HepG2 (cell line): ENCODE results near the gene KIF7. TPM values are rescaled to one million over a fixed set of nuclear protein-coding genes. Genes with fewer than 3 reads are reported as not detected.

Experiments
- ATAC-seq: fragments of 200-7000 bp; cut with Tn5 transposase; 3 replicates; pipeline ENCODE4 v1.9.1; 2020; ENCODE audit warnings: mild to moderate bottlenecking, moderate library complexity
- BruUV-seq: library from RNA; stranded (reverse); fragments of 400-500 nt; replicated peaks from 2 replicates; lab custom pipeline; 2021; lab: Mats Ljungman, UMichigan
- CTCF ChIA-PET: fragments of 300-600 bp; formaldehyde crosslinking; extraction: SDS; loops from one replicate; lab custom pipeline; 2021; ENCODE audit warnings: low total read pairs, inconsistent platforms, low intra/inter-chr PET ratio; lab: Yijun Ruan, JAX
- POLR2A ChIA-PET: fragments of 350-600 bp; sonication (Branson Sonifier 250); formaldehyde crosslinking; loops from one replicate; lab custom pipeline; 2020; ENCODE audit warnings: antibody characterized with exemption, inconsistent platforms; lab: Yijun Ruan, JAX
- DNase-seq: peaks from one replicate; pipeline ENCODE4 v3.0.0-alpha.2; 2015; ENCODE audit warnings: low spot score
- FAIRE-seq: peaks from 3 replicates; lab custom pipeline; 2011; peaks lifted over from hg19 to GRCh38; lab: Jason Lieb, UNC
- H2AFZ ChIP-seq: one replicate; pipeline ENCODE4 v1.6.1; 2011; ENCODE audit warnings: low read length, inconsistent platforms
- H3K27ac ChIP-seq: fragments of 300-600 bp; 3 replicates; pipeline ENCODE4 v1.8.0; 2011; ENCODE audit warnings: mixed run types, mild to moderate bottlenecking, mixed read lengths, low read length, inconsistent platforms; ENCODE audit not compliant: insufficient read depth; ENCODE audit errors: extremely low read length
- H3K27me3 ChIP-seq, 2 experiments: fragments of 200-600 bp in 1 of 2; 2 replicates in 1 of 2; 3 replicates in 1 of 2; pipeline versions ENCODE4 v1.6.0 to v1.8.0; 2011; ENCODE audit warnings: low read length in 2 of 2, mild to moderate bottlenecking in 2 of 2, moderate library complexity in 2 of 2, inconsistent platforms in 1 of 2; ENCODE audit not compliant: insufficient read depth in 2 of 2, control insufficient read depth in 1 of 2
- H3K36me3 ChIP-seq, 2 experiments: fragments of 200-600 bp in 1 of 2; replicated peaks in 1 of 2; 2 replicates in 1 of 2; 3 replicates in 1 of 2; pipeline versions ENCODE4 v1.5.1 to v1.8.0; 2011; ENCODE audit warnings: low read length in 2 of 2, inconsistent platforms in 1 of 2; ENCODE audit not compliant: insufficient read depth in 2 of 2, control insufficient read depth in 1 of 2
- H3K4me1 ChIP-seq: 2 replicates; pipeline ENCODE4 v1.5.1; 2012; ENCODE audit warnings: low read length, inconsistent platforms; ENCODE audit not compliant: insufficient read depth
- H3K4me2 ChIP-seq: 2 replicates; pipeline ENCODE4 v1.6.0; 2011; ENCODE audit warnings: low read depth, low read length, inconsistent platforms
- H3K4me3 ChIP-seq, 3 experiments: fragments of 200-600 bp in 1 of 3; sonication (generic), shearing (Covaris generic) in 1 of 3; replicated peaks in 1 of 3; 2 replicates each; pipeline ENCODE4 v1.5.1; 2011 to 2016; ENCODE audit warnings: low read length in 3 of 3, inconsistent platforms in 2 of 3, low read depth in 2 of 3, mild to moderate bottlenecking in 2 of 3, control low read depth in 1 of 3, mixed read lengths in 1 of 3; ENCODE audit not compliant: insufficient read depth in 1 of 3
- H3K79me2 ChIP-seq: one replicate; pipeline ENCODE4 v1.6.1; 2011; ENCODE audit warnings: low read length, inconsistent platforms; ENCODE audit not compliant: insufficient read depth
- H3K9ac ChIP-seq: 2 replicates; pipeline ENCODE4 v1.6.0; 2011; ENCODE audit warnings: mild to moderate bottlenecking, low read depth, low read length, inconsistent platforms; ENCODE audit not compliant: insufficient read depth
- H3K9me3 ChIP-seq: 2 replicates; pipeline ENCODE4 v1.5.1; 2012; ENCODE audit warnings: mild to moderate bottlenecking, low read length
- H4K20me1 ChIP-seq: 2 replicates; pipeline ENCODE4 v1.6.0; 2011; ENCODE audit warnings: inconsistent platforms, mild to moderate bottlenecking, low read length, moderate library complexity; ENCODE audit not compliant: insufficient read depth
- HOXA3 ChIP-seq: sonication (generic); formaldehyde crosslinking; IDR thresholded peaks from 2 replicates; pipeline ENCODE4 v1.5.0; 2020; ENCODE audit warnings: missing genetic modification reagents
- IKZF1 ChIP-seq: fragments of 450-650 bp; IDR thresholded peaks from 2 replicates; pipeline ENCODE4 v1.7.1; 2016
- KAT2B ChIP-seq: fragments of 150-350 bp; IDR thresholded peaks from 2 replicates; pipeline ENCODE4 v1.6.1; 2014; ENCODE audit warnings: low read depth, low read length, borderline replicate concordance
- NCOA5 ChIP-seq: sonication (generic); formaldehyde crosslinking; IDR thresholded peaks from 2 replicates; pipeline ENCODE4 v1.4.0; 2020; ENCODE audit warnings: missing genetic modification reagents
- NFRKB ChIP-seq: fragments of 450-650 bp; IDR thresholded peaks from 2 replicates; pipeline ENCODE4 v1.6.1; 2017
- PHF20 ChIP-seq: sonication (generic); formaldehyde crosslinking; IDR thresholded peaks from 2 replicates; pipeline ENCODE4 v1.5.0; 2020; ENCODE audit warnings: mild to moderate bottlenecking, missing genetic modification reagents
- PHF8 ChIP-seq: sonication (generic); formaldehyde crosslinking; IDR thresholded peaks from 2 replicates; pipeline ENCODE4 v1.5.0; 2020; ENCODE audit warnings: missing genetic modification reagents
- POLR2G ChIP-seq: fragments of 200-400 bp; formaldehyde crosslinking; IDR thresholded peaks from 2 replicates; pipeline ENCODE4 v1.6.1; 2018; ENCODE audit warnings: mild to moderate bottlenecking, low read depth, low read length, moderate library complexity
- THRA ChIP-seq: sonication (generic); formaldehyde crosslinking; IDR thresholded peaks from 2 replicates; pipeline ENCODE4 v1.4.0; 2020; ENCODE audit warnings: missing genetic modification reagents, borderline replicate concordance
- ZNF20 ChIP-seq: sonication (generic); formaldehyde crosslinking; IDR thresholded peaks from 2 replicates; pipeline ENCODE4 v1.4.0; 2020; ENCODE audit warnings: mild to moderate bottlenecking, moderate library complexity, missing genetic modification reagents
- ZNF225 ChIP-seq: sonication (generic); formaldehyde crosslinking; IDR thresholded peaks from 2 replicates; pipeline ENCODE4 v1.4.0; 2020; ENCODE audit warnings: mild to moderate bottlenecking, missing genetic modification reagents
- ZNF530 ChIP-seq: sonication (generic); formaldehyde crosslinking; IDR thresholded peaks from 2 replicates; pipeline ENCODE4 v1.5.0; 2020; ENCODE audit warnings: low read depth, mild to moderate bottlenecking, missing genetic modification reagents
- ZNF629 ChIP-seq: sonication (generic); formaldehyde crosslinking; conservative IDR thresholded peaks from 2 replicates; pipeline ENCODE4 v1.5.0; 2020; ENCODE audit warnings: missing genetic modification reagents
- ZNF775 ChIP-seq: sonication (generic); formaldehyde crosslinking; IDR thresholded peaks from 2 replicates; pipeline ENCODE4 v1.4.0; 2020; ENCODE audit warnings: missing genetic modification reagents, mild to moderate bottlenecking, moderate library complexity, borderline replicate concordance
- ZNF83 ChIP-seq: sonication (generic); formaldehyde crosslinking; IDR thresholded peaks from 2 replicates; pipeline ENCODE4 v1.4.0; 2020; ENCODE audit warnings: missing genetic modification reagents, mild to moderate bottlenecking, borderline replicate concordance
- ZSCAN31 ChIP-seq: sonication (generic); formaldehyde crosslinking; IDR thresholded peaks from 2 replicates; pipeline ENCODE4 v1.5.0; 2020; ENCODE audit warnings: low read depth, mild to moderate bottlenecking, missing genetic modification reagents
- WGBS: methylation state at CpG from one replicate; pipeline ENCODE4 v1.1.6; 2017; ENCODE audit warnings: low lambda C conversion rate; 5-methylcytosine and 5-hydroxymethylcytosine counted together
- in situ Hi-C: cut with HindIII; loops from 2 replicates; pipeline ENCODE4 v1.10.0; 2017; ENCODE audit warnings: low pct_unique_long_range_greater_than_20kb; ENCODE audit not compliant: extremely low pct_ligation_motif_present
- intact Hi-C: fragments of 100-400 bp; cut with micrococcal nuclease; formaldehyde crosslinking; loops from one replicate; pipeline ENCODE4 v1.10.0; 2022; ENCODE audit not compliant: unreplicated experiment
- polyA plus RNA-seq, 8 experiments: library from polyadenylated mRNA; depleted of rRNA in 3 of 8; stranded (reverse) in 7 of 8; unstranded in 1 of 8; fragments of >200 nt; fragmentation: Illumina TruSeq in 4 of 8; extraction: Trizol in 4 of 8; gene quantifications; 2 replicates each; pipeline versions ENCODE4 v1.2.1 to v1.2.3, GENCODE V29; 2011 to 2016; ENCODE audit warnings: low read depth in 4 of 8, missing spikeins in 1 of 8, mixed read lengths in 1 of 8; ENCODE audit not compliant: insufficient read depth in 1 of 8
- total RNA-seq, 5 experiments: library from RNA; depleted of rRNA; stranded (reverse); fragments of >200 nt; fragmentation: Illumina TruSeq; extraction: Trizol; gene quantifications; 2 replicates each; pipeline ENCODE4 v1.2.3, GENCODE V29; 2016; ENCODE audit warnings: low read depth in 1 of 5

KIF7 gene
- total and polyA plus RNA-seq, 2 of the 13 experiments (the other 11 are each of a cell fraction or from before 2014, with no cell fraction given): 1.5 to 6.2 TPM

DNA sequence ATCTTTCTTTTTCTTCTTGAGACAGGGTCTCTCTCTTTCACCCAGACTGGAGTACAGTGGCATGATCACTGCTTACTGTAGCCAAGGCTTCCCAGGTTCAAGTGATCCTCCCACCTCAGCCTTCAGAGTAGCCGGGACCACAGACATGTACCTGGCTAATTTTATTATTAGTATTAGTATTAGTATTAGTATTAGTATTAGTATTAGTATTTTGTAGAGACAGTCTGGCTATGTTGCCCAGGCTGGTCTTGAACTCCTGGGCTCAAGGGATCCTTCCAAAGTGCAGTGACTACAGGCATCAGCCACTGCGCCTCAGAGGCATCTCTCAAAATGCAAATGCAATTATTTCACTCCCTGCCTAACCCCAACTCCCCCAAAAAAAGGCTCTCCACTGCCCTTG lies 1.7 kb downstream of the KIF7 start:
- DNase-seq (no peak), ATAC-seq (no peak), FAIRE-seq (no peak)
- H3K36me3 ChIP-seq: no peaks in the 10 kb centered on the region; a peak in 1 of 5 replicates
- H3K4me2 ChIP-seq: no peak overlapping the region
- 100% methylated on average over 2 of the region's 2 CpGs for WGBS
- ChIA-PET POLR2A (no interaction called here), CTCF (no interaction called here)
- H3K9ac ChIP-seq: no peak overlapping the region
- no TSS peak for BruUV-seq
- no peak overlapping the region for H3K27ac ChIP-seq
- TF ChIP-seq POLR2G (no peak), ZSCAN31 (CRISPR knock-in tag) (no peak), PHF20 (CRISPR knock-in tag) (no peak), PHF8 (CRISPR knock-in tag) (no peak), IKZF1 (no peak), ZNF775 (no peak), NCOA5 (no peak), KAT2B (no peak), ZNF629 (CRISPR knock-in tag) (no peak), ZNF530 (CRISPR knock-in tag) (no peak)
- no peak overlapping the region for H2AFZ ChIP-seq
- H3K9me3 ChIP-seq: no peaks in the 10 kb centered on the region
- peaks cover 0 to 2% of the 10 kb centered on the region in 2 experiments; a peak in 1 of 5 replicates for H3K27me3 ChIP-seq
- intact Hi-C loops: no loop called here
- H3K4me3 ChIP-seq: no peak overlapping the region
- in situ Hi-C loops: no loop called here
- no peaks in the 10 kb centered on the region for H4K20me1 ChIP-seq
- no peaks in the 10 kb centered on the region for H3K79me2 ChIP-seq
- peaks cover 31% of the 10 kb centered on the region for H3K4me1 ChIP-seq

- Histone ChIP-seq H3K79me2 (no peaks in the 10 kb centered on the region), H3K4me3 (no peak overlapping the region), H2AFZ (no peak overlapping the region), H3K4me1 (peaks cover 31% of the 10 kb centered on the region), H3K4me2 (no peak overlapping the region), H4K20me1 (no peaks in the 10 kb centered on the region), H3K9me3 (no peaks in the 10 kb centered on the region), H3K36me3 (no peaks in the 10 kb centered on the region; a peak in 1 of 5 replicates), H3K27ac (no peak overlapping the region), H3K9ac (no peak overlapping the region), H3K27me3 (peaks cover 0 to 2% of the 10 kb centered on the region in 2 experiments; a peak in 1 of 5 replicates)
- no peak for FAIRE-seq
- DNase-seq: no peak
- intact Hi-C loops: no loop called here
- in situ Hi-C loops: no loop called here
- no peak for ATAC-seq
- ChIA-PET CTCF (no interaction called here), POLR2A (no interaction called here)
- BruUV-seq: no TSS peak
- 94% methylated on average over 7 of the region's 16 CpGs for WGBS
- TF ChIP-seq THRA (CRISPR knock-in tag): no peak
- TF ChIP-seq ZNF83 (CRISPR knock-in tag): no peak
- no peak for TF ChIP-seq HOXA3 (CRISPR knock-in tag)
- TF ChIP-seq ZNF225 (CRISPR knock-in tag): no peak
- TF ChIP-seq ZNF20: no peak
- TF ChIP-seq NFRKB: no peak
Observed at GRCh38 chr15:89652666-89653065, 2.6 kb downstream of the KIF7 start.
